ENCODE measurements around the gene USP48.
"Not testable (repeated sequence)": the region's sequence is repeated elsewhere in the genome, so short reads cannot be mapped to it uniquely, and the experiment has no call there.

USP48 gene

DNA sequence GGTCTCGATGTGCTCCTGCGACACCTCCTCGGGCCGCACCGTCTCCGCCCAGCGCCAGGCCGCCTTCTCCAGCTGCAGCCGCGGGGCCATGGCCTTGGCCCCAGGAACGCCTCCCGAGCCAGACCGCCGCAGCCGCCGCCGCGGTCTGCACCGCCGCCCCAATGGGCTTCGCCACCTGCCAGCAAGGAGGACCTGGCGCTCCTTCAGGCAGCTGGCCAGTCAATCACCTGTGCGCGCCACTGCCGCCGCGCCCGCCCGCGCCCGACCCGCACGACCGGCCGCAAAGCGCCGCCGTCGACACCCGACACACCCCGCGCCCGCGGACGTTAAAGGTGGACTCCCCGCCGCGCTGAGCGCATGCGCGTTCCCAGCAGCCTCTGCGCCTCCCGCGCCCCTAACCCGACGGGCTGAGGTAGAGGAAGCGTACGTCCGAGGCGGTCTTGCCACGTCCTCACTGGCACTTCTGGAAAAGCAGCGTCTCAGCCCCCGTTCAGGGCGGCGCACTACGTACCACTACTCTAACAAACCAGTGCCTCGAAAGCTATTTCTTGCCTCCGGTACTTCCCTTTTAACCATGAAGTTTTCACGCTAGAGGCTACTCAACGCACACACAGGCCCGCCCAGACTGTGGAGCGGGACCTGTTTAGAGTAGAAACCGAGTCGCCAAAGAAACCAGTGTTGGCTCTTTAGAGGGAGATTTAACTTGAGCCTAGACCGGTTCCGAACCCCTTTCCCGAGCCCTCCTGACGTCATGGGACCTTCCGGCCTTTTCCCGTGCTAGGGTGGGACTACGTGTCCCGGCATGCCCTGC is at the start of gene USP48:
Gene USP48 (minus strand): TSS at position 282 of the 811 bp plus-strand sequence. CDS start 192 bp downstream, at position 90.
- peak; percentile 99 for DNase-seq

DNA sequence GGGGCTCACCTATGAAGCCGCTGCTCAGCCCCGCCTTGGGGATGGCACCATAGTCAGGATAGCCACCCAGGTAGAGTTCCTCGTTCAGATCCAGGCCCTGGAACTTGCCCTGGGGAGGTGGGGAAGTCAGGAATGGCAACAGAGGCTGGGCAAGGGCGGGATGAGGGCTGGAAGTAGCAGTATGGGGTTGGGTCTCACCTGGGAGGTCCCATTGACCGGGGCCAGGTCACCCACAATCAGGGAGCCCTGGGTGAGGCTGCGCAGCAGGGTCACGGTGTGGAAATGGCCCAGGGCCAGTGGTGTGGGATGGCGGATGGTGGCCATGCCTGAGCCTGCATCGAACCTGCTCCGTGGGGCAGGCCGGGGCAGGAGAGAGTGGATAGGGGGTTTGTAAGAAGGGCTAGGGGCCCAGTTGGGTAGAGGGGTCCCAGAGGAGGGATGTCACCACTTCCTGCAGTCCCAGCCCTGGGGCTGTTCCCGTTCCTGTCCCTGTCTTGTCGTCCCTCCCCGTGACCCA is 48.6 kb upstream of the USP48 start:
- DNase-seq: no peak

DNA sequence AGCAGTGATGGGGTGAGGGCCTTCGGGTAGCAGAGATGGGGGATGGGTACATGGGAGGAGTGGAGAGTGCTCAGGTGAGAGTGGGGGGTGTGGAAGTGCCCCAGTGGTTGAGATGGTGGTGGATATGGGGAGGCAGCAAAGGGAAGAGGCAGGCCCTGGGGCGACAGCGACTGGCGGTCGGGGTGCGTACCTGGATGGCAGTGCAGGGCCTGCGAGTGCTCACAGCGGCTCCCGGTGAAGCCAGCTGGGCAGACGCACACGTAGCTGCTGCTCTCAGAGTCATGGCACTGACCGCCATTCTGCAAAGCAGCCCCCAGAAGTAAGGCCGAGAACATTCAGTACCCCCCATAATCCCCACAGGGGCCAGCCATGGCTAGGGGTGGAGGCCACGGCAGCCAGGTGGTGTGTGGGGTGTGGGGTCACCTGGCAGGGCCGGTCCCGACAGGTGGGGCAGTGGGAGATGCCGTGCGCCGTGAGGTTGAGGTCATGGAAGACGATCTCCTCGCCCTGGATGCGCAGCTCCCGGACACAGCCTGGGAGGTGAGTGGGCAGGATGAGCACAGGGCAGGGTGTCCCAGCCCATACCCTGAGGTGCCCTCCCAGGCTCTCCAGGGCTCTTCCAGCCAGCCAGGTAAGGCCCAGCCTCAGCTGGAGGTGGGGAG is 48.0 kb upstream of the USP48 start:
- no peak for DNase-seq

DNA sequence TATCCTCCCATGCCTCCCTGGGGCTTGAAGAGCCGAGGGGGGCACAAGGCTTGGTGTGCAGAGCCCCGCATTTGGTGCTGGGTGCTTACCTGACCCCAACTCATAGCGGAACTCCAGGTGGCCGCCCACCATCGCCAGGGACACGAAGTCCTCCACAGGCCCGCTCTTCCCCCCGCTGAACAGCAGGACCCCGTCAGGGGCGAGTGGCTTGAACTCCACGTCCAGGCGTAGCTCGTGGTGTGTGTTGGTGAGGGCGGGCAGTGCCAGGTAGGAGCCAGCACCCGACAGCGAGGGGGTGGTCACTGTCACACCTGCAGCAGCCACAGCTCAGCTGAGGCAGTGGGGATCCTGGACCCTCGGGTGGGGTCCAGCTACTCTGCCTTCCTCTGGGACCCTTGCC is 46.3 kb upstream of the USP48 start:
- DNase-seq: no peak

DNA sequence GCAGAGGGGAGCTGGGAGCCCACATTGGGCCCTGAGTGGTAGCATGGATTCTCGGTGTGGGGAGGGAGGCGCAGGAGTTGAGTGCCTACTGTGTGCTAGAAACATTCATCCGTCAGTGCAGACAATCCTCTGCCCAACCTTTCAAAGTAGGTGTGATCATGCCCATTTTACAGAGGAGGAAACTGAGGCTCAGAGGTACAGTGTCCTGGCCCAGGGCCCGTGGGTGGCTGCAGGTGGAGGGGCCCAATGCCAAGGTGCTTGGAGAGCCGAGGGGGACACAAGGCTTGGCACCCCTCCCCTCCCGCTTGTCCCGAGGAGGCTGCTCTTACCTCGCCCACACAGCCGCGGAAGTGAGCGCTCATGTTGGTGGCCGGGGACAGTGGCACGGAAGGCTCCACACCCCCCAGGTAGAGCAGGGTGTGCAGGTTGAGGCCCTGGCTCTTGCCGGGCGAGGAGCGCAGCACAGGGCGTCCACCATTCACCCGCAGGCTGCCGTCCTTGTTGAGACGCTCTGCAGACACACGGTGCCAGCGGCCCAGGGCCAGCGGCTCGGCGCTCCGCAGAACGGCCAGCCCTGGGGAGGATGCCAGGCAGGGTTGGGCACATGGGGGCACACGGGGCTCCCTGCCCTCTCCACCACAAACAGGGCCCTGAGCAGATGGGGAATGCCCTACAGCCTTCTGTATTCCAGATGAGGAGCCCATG is 45.7 kb upstream of the USP48 start:
- DNase-seq: no peak

DNA sequence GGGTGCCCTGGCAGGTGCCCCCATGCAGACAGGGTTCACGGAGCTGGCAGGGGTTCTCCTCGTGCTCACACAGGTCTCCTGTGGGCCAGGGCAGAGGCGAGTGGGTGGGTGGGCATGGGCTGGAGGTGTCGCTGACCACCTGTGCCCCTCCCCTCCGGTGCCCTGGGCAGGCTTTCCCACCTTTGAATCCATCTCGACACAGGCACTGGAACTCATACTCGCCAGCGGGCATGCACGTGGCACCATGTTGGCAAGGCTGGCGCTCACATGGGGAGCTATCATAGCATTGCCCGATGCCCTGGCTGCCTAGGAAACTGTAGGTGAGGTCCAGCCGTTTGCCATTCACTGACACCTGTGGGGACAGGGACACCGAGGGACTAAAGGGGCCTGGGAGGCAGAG is 45.1 kb upstream of the USP48 start:
- no peak for DNase-seq

DNA sequence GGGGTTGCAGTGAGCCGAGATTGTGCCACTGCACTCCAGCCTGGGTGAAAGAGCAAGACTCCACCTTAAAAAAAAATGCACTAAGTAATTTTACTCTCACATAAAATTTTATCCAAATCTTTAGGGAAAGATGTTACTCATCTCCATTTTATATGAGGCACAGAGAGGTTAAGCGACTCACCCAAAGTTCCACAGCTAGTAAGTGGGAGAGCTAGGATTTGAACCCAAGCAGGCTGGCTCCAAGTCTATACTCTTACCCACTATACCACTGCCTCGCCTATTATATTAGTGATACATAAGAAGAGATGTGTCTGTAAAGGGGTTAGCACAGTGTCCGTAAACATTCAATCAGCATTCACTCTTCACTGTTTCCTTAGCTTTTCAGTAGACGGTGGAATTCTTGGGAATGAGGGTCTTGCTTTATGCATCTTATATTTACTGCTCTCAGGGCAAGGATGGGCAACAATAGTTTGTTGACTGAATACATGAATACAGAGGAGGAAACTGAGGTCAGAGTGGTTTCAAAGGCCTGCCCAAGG is 44.3 kb upstream of the USP48 start:
- DNase-seq: no peak

GRCh38 chr1:21826694-21827093 is 43.7 kb upstream of the USP48 start:
- not testable (repeated sequence) for DNase-seq

- no peak for DNase-seq
These were observed 42.4 kb upstream of the USP48 start for GRCh38 chr1:21825393-21825792.

GRCh38 chr1:21824926-21825325 is 42.0 kb upstream of the USP48 start:
- no peak for DNase-seq

DNA sequence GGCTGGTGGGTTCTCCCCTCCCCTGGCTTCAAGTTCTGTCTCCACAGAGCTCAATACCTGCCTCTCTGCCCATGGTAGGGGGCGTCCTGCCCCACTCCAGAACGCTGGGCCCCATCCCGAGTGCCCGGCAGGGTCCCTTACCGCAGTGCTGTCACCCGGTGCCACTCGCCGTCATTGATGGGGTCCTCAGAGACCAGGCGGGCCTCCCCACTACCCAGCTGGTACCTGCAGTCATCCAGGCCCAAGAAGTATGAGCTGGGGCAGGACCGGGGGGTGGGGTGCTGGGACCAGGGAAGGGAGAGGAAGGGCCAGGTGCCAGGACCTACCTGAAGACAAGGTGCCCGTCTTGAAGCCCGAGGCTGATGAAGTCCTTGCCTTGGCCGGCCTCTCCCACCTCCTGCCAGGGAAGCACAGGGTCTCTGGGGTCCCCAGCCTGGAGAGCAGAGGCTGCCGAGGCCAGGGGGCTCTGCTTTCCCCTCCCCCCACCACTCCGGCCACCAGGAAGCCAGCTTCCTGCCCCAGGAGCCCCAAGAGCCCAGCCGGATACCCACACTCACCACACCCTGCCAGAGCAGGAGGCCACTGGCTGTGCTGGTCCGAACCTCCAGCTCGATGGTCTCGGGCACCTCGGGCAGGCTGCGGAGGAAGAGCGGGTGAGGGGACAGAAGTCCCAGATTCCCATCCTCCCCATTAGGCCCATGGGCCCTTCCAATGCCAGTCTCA is 41.2 kb upstream of the USP48 start:
- no peak for DNase-seq

DNA sequence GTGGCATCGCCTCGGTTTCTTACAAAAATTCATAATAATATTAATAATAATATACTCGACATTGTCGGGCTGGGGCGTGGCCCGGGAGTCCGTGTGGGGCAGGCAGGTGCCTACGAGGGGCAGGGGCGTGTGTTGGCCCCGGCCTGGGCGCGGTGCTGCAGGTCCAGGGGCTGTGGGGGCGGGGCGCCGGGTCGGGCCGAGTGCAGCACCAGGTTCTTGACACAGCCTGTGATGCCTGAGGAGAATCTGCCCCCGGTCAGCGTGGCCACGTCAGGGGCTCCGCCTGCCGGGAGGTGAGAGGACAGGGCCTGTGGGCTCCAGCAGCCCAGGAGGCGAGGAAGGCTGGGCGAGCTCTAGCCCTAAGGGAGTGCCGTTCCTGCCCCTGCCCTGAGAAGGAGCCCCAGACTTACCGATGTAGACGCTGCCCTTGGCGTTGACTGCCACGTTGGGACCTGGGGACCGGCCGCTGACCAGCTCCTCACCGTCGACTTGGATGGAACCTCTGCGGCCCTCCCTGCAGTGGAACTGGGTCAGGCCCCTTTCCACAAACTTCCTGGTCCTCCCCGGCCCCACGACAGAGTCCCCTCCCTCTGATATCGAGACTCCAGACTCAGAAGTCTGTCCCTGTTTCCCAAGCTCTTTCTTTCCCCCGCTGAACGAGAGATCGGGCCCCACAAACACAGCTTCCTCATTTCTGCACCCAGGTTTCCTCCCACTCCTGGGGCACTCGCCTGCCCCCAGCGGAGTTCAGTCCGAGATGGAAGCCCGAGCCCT is 40.4 kb upstream of the USP48 start:
- DNase-seq: peak; percentile 53

DNA sequence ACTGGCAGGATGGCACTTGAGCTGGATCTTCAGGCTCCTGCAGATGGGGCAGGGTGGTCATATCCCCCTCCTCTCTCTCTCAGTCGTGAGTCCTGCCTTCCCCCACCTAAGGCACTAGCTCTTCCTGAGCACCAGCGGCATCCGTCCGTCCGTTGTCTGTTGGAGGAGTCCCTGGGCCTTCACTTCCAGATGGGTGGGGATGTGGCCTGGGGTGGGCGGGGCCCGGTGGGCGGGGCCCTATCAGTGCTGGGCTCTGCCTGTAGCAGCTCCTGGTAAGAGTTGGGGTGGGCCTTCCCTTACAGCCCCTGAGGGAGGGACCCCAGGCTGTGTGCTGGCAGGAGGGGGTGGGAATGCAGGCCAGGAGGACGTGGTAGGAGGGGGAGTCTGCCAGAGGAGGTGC is 39.4 kb upstream of the USP48 start:
- peak; percentile 75 for DNase-seq

- no peak for DNase-seq
These were observed 38.6 kb upstream of the USP48 start for GRCh38 chr1:21821385-21822019.

DNA sequence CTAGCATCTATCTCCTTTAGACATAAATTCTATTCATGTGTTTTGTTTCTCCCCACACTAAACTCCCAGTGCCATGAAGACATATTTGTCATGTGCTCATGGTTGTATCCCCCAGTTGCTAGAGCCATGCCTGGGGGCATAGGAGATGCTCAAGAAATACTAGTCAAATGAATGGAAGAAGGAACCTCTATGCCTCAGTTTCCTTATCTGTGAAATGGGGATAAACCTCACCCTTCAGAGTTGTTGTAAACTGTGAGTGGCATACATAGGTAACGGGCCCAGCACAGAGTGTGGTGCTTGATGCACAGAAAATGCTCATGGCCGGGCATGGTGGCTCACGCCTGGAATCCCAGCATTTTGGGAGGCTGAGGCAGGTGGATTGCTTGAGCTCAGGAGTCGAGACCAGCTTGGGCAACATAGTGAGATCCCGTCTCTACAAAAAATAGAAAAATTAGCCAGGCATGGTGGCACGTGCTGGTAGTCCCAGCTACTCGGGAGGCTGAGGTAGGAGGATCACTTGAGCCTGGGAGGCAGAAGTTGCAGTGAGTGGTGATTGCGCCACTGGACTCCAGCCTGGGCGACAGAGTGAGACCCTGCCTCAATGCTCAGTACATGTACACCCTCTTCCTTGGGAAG is 37.8 kb upstream of the USP48 start:
- DNase-seq: no peak

DNA sequence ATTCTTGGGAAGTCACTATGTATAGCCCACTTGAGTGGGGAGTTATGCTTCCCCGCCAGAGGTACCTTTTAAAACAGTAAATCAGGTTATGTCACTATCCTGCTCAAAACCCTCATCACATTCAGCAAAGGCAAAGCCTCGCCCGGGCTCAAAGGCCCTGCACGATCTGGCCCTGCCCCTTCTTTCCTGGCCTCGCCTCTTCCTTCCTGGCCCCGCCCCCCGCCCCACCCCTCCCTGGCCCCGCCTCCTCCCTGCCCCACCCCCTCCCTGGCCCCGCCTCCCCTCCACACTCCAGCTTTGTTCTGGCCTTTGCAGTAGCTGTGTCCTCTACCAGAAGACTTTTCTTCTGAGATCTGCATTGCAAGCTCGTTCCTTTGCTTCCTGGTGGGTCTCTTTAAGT is 35.7 kb upstream of the USP48 start:
- DNase-seq: peak; percentile 89

DNA sequence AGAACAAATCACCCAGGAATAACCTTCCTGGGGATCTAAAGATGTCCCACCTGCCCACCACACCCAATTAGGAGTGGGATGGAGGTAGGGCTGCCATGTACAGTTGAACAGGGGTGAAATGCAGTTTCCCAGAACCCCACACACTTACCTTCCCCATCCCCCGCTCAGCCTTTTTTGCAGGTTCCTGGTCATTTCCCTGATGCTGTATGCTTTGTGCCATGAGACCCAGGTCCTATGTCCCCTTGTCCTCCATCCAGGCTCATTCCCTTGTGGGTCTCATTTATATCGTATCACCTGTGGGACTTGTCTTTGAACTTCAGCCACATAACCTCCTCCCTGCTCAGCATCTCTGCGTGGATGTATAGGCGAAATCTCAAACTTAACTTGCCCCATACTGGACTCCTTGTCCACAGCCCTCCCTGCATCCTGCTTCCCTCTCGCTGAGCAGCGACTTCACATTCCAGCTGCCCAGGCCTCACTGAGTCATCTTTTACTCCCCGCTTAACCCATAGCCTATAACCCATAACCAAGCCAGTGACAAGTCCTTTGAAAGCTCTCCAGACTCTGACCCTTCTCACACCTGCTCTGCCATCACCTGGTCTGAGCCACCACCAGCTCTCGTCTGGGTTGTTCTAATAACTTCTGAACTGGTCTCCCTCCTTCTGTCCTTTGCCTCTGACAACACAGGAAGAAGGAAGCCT is 33.8 kb upstream of the USP48 start:
- DNase-seq: no peak

DNA sequence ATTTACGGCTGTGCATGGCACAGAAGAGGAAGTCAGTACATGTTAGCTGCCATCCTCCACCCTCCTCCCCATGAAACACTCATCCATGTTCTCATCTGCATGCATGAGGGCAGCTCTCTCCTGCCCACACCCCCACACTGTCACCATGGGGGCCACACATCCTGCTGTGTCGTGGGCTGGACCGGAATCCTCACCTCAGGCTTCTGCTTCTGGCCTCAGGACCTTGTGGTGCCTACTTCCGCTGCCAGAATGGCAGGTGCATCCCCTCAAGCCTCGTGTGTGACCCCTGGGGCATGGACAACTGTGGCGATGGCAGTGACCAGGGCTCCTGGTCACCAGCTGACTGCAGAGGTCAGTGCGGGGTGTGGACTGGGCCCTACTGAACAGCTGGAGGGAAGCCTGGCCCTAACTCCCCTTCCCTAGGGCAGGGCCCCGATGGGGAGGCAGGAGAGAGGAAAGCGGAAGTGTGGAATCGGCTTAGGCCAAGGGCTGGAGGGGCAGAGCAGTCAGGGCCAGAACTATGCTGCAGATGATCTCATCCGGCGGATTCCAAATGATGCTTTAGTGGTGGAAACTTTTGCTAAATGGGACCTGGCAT is 32.9 kb upstream of the USP48 start:
- peak; percentile 39 for DNase-seq

DNA sequence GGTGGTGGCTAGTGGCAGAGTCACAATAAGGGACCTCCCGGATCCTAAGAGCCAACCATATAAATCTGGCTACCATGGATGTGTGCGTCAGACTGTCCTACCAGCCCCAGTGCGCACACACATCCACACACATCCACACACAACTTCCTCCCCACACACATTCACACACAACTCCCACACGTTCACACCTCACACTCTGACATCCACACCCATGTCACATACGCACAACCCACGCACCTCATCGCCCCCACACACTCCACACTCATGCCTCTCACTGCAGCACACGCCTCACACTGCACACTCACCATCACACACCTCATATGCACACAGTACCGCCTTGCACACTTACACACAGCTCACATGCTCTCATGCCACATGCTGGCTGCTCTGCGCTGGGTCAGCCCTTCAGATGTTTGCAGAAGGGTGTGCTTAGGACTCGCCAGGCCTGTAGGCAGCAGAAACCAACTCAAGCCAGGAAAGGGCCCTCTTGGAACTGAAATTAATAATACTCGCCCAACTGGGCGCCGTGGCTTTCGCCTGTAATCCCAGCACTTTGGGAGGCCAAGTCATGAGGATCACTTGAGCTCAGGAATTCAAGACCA is 32.1 kb upstream of the USP48 start:
- no peak for DNase-seq
